ENCODE measurements around the gene PIKFYVE.
"Not testable (repeated sequence)": the region's sequence is repeated elsewhere in the genome, so short reads cannot be mapped to it uniquely, and the experiment has no call there.

Gene PIKFYVE

GRCh38 chr2:208352644-208353567, 86.9 kb downstream of the PIKFYVE start:
- H3K27me3 ChIP-seq (ENCODE audit: control insufficient read depth in 3 of 3, insufficient read depth in 3 of 3, low read depth in 1 of 3, low read length in 3 of 3), result no peaks in the 10 kb centered on the region
- H3K27ac ChIP-seq (replicated peaks; ENCODE audit: low read length), result no peak overlapping the region
- no peak overlapping the region for H3K4me3 ChIP-seq (ENCODE audit: low read length in 2 of 2)
- H2BK120ac ChIP-seq (ENCODE audit: low read depth, low read length), result no peak overlapping the region
- H2BK12ac ChIP-seq (ENCODE audit: low read length), result no peak overlapping the region
- H3K36me3 ChIP-seq (replicated peaks in 1 of 2; ENCODE audit: control insufficient read depth in 2 of 2, insufficient read depth in 2 of 2, low read length in 2 of 2), result peaks cover 16 to 94% of the 10 kb centered on the region in 2 donors
- H4K8ac ChIP-seq (ENCODE audit: low read depth, low read length), result no peak overlapping the region
- H2AK5ac ChIP-seq (ENCODE audit: low read depth, low read length), result no peak overlapping the region
- no peak overlapping the region for H3K9ac ChIP-seq (ENCODE audit: low read depth, low read length, poor library complexity)
- H2AFZ ChIP-seq (ENCODE audit: low read length), result no peak overlapping the region
- no peak overlapping the region for H2BK15ac ChIP-seq (ENCODE audit: low read length)
- H2BK5ac ChIP-seq (ENCODE audit: low read length), result no peak overlapping the region
- H3K9me3 ChIP-seq (replicated peaks in 1 of 2; ENCODE audit: control insufficient read depth in 2 of 2, insufficient read depth in 1 of 2, low read depth in 1 of 2, low read length in 2 of 2), result peaks cover 0 to 6% of the 10 kb centered on the region in 2 donors
- no peak overlapping the region for H3K14ac ChIP-seq (ENCODE audit: low read length)
- H3K79me1 ChIP-seq (ENCODE audit: low read depth, low read length), result no peaks in the 10 kb centered on the region
- H3K23ac ChIP-seq (ENCODE audit: low read depth, low read length, poor library complexity), result no peak overlapping the region
- H3K18ac ChIP-seq (ENCODE audit: low read length), result no peak overlapping the region
- no peak overlapping the region for H4K91ac ChIP-seq (ENCODE audit: low read depth, low read length, poor library complexity)
- no peaks in the 10 kb centered on the region for H3K4me1 ChIP-seq (ENCODE audit: control insufficient read depth in 2 of 2, insufficient read depth in 1 of 2, low read depth in 1 of 2, low read length in 2 of 2)
- no peak overlapping the region for H3K4me2 ChIP-seq (ENCODE audit: insufficient read depth, low read length, poor library complexity, severe bottlenecking)
- H3K4ac ChIP-seq (ENCODE audit: low read length), result no peak overlapping the region
- DNase-seq (ENCODE audit: low spot score), result no peak
- no CpG with 5 or more reads among the region's 5 CpGs for WGBS, 2 donors (ENCODE audit: extremely low coverage in 2 of 2, insufficient read length in 2 of 2, insufficient replicate concordance in 1 of 2)

GRCh38 chr2:208354964-208355381, 88.9 kb downstream of the PIKFYVE start:
- Histone ChIP-seq H2BK12ac (ENCODE audit: low read length) (no peak overlapping the region), H3K36me3 (replicated peaks in 1 of 2; ENCODE audit: control insufficient read depth in 2 of 2, insufficient read depth in 2 of 2, low read length in 2 of 2) (peaks cover 17 to 74% of the 10 kb centered on the region in 2 donors), H3K27ac (replicated peaks; ENCODE audit: low read length) (no peak overlapping the region), H3K27me3 (ENCODE audit: control insufficient read depth in 3 of 3, insufficient read depth in 3 of 3, low read depth in 1 of 3, low read length in 3 of 3) (no peaks in the 10 kb centered on the region), H3K9ac (ENCODE audit: low read depth, low read length, poor library complexity) (no peak overlapping the region), H3K4me1 (ENCODE audit: control insufficient read depth in 2 of 2, insufficient read depth in 1 of 2, low read depth in 1 of 2, low read length in 2 of 2) (peaks cover 3 to 7% of the 10 kb centered on the region in 2 donors), H3K79me1 (ENCODE audit: low read depth, low read length) (no peaks in the 10 kb centered on the region), H2BK120ac (ENCODE audit: low read depth, low read length) (no peak overlapping the region), H3K18ac (ENCODE audit: low read length) (no peak overlapping the region), H3K4ac (ENCODE audit: low read length) (no peak overlapping the region), H3K23ac (ENCODE audit: low read depth, low read length, poor library complexity) (no peak overlapping the region), H2BK15ac (ENCODE audit: low read length) (no peak overlapping the region), H3K9me3 (replicated peaks in 1 of 2; ENCODE audit: control insufficient read depth in 2 of 2, insufficient read depth in 1 of 2, low read depth in 1 of 2, low read length in 2 of 2) (peaks cover 0 to 9% of the 10 kb centered on the region in 2 donors), H3K4me3 (ENCODE audit: low read length in 2 of 2) (no peak overlapping the region), H3K4me2 (ENCODE audit: insufficient read depth, low read length, poor library complexity, severe bottlenecking) (no peak overlapping the region), H4K8ac (ENCODE audit: low read depth, low read length) (no peak overlapping the region), H2AFZ (ENCODE audit: low read length) (no peak overlapping the region), H4K91ac (ENCODE audit: low read depth, low read length, poor library complexity) (no peak overlapping the region), H2BK5ac (ENCODE audit: low read length) (no peak overlapping the region), H2AK5ac (ENCODE audit: low read depth, low read length) (no peak overlapping the region), H3K14ac (ENCODE audit: low read length) (no peak overlapping the region)
- WGBS, 2 donors (ENCODE audit: extremely low coverage in 2 of 2, insufficient read length in 2 of 2, insufficient replicate concordance in 1 of 2), result no CpG with 5 or more reads among the region's 3 CpGs
- DNase-seq (ENCODE audit: low spot score), result no peak

DNA sequence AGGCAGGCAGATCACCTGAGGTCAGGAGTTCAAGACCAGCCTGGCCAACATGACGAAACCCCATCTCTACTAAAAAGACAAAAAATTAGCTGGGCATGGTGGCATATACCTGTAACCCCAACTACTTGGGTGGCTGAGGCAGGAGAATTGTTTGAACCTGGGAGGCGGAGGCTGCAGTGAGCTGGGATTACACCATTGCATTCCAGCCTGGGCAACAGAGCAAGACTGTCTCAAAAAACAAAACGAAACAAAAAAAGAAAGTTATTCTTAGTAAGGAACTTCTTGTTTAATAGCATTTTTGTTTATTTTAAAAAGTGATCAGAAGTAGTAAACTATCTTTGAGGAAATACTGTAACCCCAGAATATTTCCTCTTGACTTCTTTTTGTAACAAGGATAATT, 90.4 kb downstream of the PIKFYVE start:
- H3K4me2 ChIP-seq (ENCODE audit: insufficient read depth, low read length, poor library complexity, severe bottlenecking); H3K9ac ChIP-seq (ENCODE audit: low read depth, low read length, poor library complexity); DNase-seq (ENCODE audit: low spot score); H3K23ac ChIP-seq (ENCODE audit: low read depth, low read length, poor library complexity); H3K4me1 ChIP-seq (ENCODE audit: control insufficient read depth in 2 of 2, insufficient read depth in 1 of 2, low read depth in 1 of 2, low read length in 2 of 2); H2BK120ac ChIP-seq (ENCODE audit: low read depth, low read length); H2BK12ac ChIP-seq (ENCODE audit: low read length); H2AK5ac ChIP-seq (ENCODE audit: low read depth, low read length); H3K18ac ChIP-seq (ENCODE audit: low read length); H2BK15ac ChIP-seq (ENCODE audit: low read length); H3K79me1 ChIP-seq (ENCODE audit: low read depth, low read length); H3K27me3 ChIP-seq (ENCODE audit: control insufficient read depth in 3 of 3, insufficient read depth in 3 of 3, low read depth in 1 of 3, low read length in 3 of 3); H3K14ac ChIP-seq (ENCODE audit: low read length); H2AFZ ChIP-seq (ENCODE audit: low read length); H4K8ac ChIP-seq (ENCODE audit: low read depth, low read length); H2BK5ac ChIP-seq (ENCODE audit: low read length); H3K9me3 ChIP-seq (replicated peaks in 1 of 2; ENCODE audit: control insufficient read depth in 2 of 2, insufficient read depth in 1 of 2, low read depth in 1 of 2, low read length in 2 of 2); H3K27ac ChIP-seq (replicated peaks; ENCODE audit: low read length); H4K91ac ChIP-seq (ENCODE audit: low read depth, low read length, poor library complexity); H3K4ac ChIP-seq (ENCODE audit: low read length); H3K4me3 ChIP-seq (ENCODE audit: low read length in 2 of 2): not testable (repeated sequence)
- no CpG with 5 or more reads among the region's 3 CpGs for WGBS, 2 donors (ENCODE audit: extremely low coverage in 2 of 2, insufficient read length in 2 of 2, insufficient replicate concordance in 1 of 2)
- peaks cover 13 to 60% of the 10 kb centered on the region in 2 donors for H3K36me3 ChIP-seq (replicated peaks in 1 of 2; ENCODE audit: control insufficient read depth in 2 of 2, insufficient read depth in 2 of 2, low read length in 2 of 2)

DNA sequence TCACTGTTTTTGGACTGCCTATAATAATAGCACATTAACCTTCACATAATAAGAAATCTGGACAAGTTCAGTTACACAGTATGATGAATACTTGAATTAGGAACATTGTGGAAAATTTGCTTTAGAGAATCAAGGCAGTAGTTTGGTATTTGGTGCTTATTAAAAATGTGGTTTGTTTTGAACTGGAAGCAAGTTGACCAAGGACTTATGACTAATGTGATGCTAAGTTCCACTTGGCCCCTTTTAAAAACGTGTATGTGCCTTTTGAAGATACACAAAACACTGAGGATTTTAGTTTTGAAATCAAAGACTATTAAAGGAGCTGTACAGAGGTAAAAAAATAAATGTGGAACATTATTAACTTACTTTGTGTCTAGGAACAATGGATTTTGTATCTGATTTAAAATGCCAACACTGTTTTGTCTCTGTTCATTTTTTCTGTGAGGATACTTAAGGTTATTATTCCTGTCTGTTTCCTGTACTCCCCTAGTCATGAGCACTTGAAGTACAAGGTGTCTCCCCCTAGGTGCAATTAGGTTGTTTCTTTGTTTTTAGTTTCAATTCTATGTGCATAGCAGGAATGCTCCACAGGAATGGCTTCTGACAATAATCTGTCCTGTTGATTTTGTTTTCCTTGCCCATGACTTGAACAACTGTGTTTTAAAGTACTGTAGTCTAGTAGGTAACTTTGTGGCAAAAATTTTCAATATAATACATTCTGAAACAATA, 91.0 kb downstream of the PIKFYVE start:
- Histone ChIP-seq H3K27ac (replicated peaks; ENCODE audit: low read length) (no peak overlapping the region), H3K9me3 (replicated peaks in 1 of 2; ENCODE audit: control insufficient read depth in 2 of 2, insufficient read depth in 1 of 2, low read depth in 1 of 2, low read length in 2 of 2) (peaks cover 3 to 5% of the 10 kb centered on the region in 2 donors), H3K23ac (ENCODE audit: low read depth, low read length, poor library complexity) (no peak overlapping the region), H3K4me3 (ENCODE audit: low read length in 2 of 2) (no peak overlapping the region), H4K8ac (ENCODE audit: low read depth, low read length) (no peak overlapping the region), H3K18ac (ENCODE audit: low read length) (no peak overlapping the region), H3K14ac (ENCODE audit: low read length) (no peak overlapping the region), H3K79me1 (ENCODE audit: low read depth, low read length) (no peaks in the 10 kb centered on the region), H2BK15ac (ENCODE audit: low read length) (no peak overlapping the region), H3K9ac (ENCODE audit: low read depth, low read length, poor library complexity) (no peak overlapping the region), H2BK120ac (ENCODE audit: low read depth, low read length) (no peak overlapping the region), H2AFZ (ENCODE audit: low read length) (no peak overlapping the region), H2BK12ac (ENCODE audit: low read length) (no peak overlapping the region), H2AK5ac (ENCODE audit: low read depth, low read length) (no peak overlapping the region), H3K36me3 (replicated peaks in 1 of 2; ENCODE audit: control insufficient read depth in 2 of 2, insufficient read depth in 2 of 2, low read length in 2 of 2) (peaks cover 9 to 54% of the 10 kb centered on the region in 2 donors), H3K4me1 (ENCODE audit: control insufficient read depth in 2 of 2, insufficient read depth in 1 of 2, low read depth in 1 of 2, low read length in 2 of 2) (peaks cover 3 to 7% of the 10 kb centered on the region in 2 donors), H4K91ac (ENCODE audit: low read depth, low read length, poor library complexity) (no peak overlapping the region), H2BK5ac (ENCODE audit: low read length) (no peak overlapping the region), H3K4ac (ENCODE audit: low read length) (no peak overlapping the region), H3K4me2 (ENCODE audit: insufficient read depth, low read length, poor library complexity, severe bottlenecking) (no peak overlapping the region), H3K27me3 (ENCODE audit: control insufficient read depth in 3 of 3, insufficient read depth in 3 of 3, low read depth in 1 of 3, low read length in 3 of 3) (no peaks in the 10 kb centered on the region)
- DNase-seq (ENCODE audit: low spot score), result no peak
- WGBS, 2 donors (ENCODE audit: extremely low coverage in 2 of 2, insufficient read length in 2 of 2, insufficient replicate concordance in 1 of 2), result no CpG with 5 or more reads among the region's 1 CpG
